ENCODE measurements around the gene MS4A15.
"Not testable (repeated sequence)": the region's sequence is repeated elsewhere in the genome, so short reads cannot be mapped to it uniquely, and the experiment has no call there.

Gene MS4A15

DNA sequence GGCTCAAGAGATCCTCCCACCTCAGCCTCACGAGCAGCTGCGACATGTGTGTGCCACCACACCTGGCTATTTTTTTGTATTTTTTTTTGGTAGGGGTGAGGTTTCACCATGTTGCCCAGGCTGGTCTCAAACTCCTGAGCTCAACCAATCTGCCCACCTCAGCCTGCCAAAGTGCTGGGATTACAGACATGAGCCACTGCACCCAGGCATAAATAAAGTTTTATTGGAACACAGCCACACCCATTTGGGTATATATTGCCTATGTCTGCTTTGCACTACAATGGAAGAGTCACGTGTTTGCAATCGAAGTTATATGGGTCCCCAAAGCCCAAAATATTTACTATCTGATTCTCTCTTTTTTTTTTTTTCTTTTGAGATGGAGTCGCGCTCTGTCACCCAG lies 1.8 kb upstream of the MS4A15 start:
- DNase-seq (ENCODE audit: low read depth, low spot score): no peak

DNA sequence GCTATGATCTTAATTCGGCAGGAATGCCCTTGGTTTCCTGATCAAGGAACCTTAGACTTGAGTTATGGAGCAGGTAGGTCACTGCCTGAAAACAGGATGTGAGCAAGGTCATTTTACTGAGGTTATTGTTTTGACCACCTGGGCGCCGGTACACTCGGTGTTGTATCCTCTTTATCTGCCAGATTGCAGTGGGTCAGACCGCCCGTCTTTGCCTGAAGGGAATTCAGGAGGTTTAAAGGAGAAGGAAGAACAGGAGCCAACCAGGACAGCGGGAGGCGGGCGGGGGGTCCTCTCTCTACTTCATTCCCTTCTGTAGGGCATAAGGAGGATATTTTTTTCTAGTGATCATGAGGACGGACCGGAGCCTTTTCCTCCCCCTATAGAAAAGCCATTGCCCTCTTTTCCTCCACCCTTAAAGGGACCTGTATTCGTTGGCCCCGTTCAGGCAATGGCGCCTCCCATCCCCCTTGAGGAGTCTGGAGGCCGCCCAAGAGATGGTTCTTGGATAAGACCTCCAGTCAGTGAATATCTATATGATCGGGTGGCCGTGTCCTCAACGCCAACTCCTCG lies 649 bp downstream of the MS4A15 start:
- no peak for DNase-seq (ENCODE audit: low read depth, low spot score)

DNA sequence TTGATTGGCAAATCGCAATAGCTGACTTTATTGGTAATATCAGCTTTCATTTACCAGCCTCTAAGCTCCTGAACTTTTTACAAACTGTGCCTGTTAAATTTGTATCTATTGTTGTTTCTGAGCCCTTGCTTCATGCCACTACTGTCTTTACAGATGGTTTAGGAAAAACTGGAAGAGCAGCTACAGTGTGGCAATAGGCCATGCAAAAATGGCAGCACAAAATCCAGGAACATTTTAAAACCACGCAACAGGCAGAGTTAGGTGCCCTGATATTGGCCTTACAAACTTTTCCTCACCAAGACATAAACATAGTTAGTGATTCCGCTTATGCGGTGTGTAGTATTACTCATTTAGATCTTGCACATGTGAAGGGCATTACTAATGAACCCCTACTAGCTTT lies 2.0 kb downstream of the MS4A15 start:
- not testable (repeated sequence) for DNase-seq (ENCODE audit: low read depth, low spot score)

DNA sequence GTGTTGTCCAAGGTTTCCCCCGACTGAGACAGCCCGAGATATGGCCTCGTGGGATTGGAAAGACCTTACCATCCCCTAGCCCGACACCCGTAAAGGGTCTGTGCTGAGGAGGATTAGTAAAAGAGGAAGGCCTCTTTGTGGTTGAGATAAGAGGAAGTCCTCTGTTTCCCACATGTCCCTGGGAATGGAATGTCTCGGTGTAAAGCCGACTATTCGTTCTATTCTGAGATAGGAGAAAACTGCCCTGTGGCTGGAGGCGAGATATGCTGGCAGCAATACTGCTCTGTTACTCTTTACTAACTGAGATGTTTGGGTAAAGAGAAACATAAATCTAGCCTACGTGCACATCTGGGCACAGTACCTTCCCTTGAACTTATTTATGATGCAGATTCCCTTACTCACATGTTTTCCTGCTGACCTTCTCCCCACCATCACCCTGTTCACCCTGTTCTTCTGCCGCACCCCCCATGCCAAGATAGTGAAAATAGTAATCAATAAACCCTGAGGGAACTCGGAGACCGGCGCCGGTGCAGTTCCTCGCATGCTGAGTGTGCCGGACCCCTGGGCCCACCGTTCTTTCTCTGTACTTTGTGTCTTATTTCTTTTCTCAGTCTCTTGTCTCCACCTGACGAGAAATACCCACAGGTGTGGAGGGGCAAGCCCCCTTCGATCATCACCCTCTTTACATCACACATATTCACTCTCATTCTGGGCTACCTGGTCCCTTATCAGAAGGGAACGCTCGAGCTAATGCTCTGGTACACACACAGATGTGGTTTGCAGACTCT lies 3.0 kb downstream of the MS4A15 start:
- not testable (repeated sequence) for DNase-seq (ENCODE audit: low read depth, low spot score)

DNA sequence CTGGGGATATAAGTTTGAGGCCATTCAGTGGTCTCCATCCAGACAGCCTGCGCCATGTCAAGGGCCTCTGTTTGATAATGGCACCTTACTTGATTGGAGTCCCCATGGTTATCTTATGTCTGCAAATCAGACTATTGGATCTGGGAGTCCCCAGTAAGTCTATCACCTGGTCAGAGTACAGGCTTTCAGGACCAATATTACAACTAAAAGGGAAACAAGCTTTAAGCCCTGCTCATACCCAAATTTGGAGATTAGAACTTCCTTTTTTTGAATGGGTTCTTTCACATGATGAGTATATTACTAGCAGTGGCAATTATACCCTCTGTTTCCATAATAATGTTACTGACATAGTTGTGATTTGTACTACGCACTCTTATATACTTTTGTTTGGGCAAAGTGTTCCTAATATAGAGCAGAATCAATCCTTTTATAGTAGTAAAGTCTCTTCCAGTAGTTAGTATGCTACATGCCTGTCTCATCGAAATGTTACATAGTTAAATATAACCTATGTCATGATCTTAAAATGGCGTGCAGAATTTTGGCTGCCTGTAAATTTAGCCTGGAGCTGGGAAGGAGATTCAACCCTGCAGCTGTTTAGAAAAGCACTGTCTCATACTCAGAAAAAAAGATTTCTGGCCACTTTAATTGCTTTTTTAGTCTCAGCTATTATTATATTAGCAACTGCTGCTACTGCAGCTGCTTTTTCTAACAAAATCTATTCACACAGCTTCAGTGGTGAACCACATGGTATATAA lies 4.9 kb downstream of the MS4A15 start:
- DNase-seq (ENCODE audit: low read depth, low spot score): no peak

DNA sequence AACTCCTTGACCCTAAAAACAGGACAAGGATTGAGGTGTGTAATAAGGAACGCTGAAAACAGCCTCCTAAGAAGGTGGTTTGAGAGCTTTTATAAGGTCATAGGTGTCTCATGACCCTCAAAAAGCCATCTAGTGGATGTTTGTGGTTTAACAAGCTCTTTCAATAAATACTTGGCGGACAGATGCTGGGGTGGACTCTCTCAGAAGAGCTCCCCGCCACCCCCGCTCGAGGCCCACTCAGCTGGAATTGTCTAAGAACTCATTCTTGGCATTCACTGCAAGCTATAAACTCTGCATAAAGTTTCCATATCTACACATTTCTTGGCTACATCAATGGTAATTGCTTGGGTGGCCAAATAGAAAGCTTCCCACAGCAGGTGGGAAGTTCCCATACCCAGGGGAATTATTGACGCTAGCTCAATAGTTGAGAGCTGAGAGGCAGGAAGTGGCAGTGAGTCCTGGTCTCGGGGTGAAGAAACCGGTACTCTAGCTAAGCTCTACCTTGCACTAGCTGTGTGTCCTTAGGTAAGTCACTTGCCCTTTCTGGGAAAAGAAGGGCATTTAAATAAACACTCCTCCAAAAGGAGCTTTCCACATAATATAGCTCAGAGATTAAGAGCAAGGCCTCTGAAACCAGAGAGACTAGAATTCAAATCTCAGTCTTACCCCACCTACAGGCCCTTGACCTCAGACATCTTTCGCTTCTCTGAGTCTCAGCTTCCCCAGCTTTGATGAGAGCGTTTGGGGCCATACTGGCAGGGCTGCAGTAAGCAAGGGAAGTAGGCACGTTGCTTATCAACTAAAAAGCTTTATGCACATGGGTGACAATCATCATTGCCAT lies 6.4 kb downstream of the MS4A15 start:
- DNase-seq (ENCODE audit: low read depth, low spot score): no peak

DNA sequence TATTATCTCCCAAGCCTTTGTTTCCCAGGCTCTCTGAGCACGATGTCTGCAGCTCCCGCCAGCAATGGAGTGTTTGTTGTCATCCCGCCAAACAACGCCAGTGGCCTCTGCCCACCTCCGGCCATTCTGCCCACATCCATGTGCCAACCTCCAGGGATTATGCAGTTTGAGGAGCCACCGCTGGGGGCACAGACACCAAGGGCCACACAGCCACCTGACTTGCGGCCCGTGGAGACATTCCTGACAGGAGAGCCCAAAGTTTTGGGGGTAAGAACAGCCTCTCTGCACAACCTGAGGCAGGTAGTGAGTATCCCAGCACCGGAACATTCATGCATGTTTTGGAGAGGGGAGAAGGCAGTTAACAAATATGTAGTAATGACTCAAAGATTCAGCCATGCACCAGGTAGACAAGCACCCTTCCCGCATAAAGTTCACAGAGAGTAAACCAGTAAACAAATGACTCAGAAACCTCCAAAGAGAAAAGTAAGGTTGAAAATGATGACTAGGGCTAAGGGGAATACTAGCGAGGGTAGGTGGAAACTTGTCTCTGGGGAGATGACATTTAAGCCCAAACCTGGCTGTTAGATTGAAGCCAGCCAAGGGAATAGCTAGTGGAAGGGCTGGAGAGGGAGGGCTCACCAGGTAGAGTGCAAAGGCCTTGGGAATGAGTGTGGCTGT lies 7.2 kb downstream of the MS4A15 start:
- DNase-seq (ENCODE audit: low read depth, low spot score): no peak

DNA sequence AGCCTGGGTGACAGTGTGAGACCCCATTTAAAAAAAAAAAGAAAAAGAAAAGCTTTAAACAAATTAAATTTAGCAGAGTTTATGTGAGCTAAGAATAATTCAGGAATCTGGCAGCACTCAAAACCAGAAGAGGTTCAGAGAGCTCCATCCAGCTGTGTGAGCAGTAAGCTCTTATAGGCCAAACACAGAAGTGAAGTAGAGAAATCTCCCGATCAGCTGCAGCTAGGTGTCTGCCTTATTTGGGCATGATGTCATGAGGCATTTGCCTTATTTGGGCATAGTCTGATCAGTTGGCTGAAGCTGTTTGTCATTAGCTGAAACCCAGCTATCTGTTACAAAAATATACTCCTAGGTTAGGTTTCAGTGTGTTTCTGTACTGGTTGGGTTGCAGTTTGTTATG lies 8.2 kb downstream of the MS4A15 start:
- DNase-seq (ENCODE audit: low read depth, low spot score): no peak

DNA sequence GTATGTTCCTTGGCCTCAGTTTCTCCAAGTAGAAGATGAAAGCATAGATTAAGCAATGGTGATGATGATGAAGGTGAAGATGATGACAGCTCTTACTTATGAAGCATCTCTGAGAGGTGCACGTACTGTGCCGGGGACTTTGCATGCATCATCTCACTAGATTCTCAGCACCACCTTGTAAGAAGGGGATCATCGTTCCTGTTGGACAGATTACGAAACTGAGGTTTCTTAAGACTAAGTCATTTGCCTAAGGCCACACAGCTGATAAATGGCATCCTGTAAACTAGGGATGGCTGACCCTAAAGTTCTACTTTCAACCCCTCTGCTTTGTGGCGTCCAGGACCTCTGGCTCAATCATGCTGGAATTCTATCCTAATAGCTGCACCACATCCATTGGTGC lies 8.7 kb downstream of the MS4A15 start:
- DNase-seq (ENCODE audit: low read depth, low spot score): no peak

DNA sequence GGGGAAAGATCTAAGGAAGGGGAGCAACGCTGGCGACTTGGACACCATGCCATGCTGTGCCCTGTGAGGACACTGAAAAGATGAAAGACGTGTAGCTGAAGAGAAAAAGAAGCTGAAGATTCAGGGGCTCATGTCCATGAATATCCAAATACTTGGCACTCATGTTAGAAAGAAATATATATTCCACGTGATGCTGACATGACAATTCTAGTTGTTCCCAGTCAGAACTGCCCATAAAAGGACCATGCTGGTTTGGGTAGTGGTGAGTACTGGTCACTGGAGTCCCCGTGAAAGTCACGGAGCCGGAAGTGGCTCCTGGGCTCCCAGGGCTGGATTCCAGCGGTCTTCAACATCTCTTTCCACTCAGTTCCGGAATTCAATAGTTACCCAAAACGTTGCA lies 9.9 kb downstream of the MS4A15 start:
- no peak for DNase-seq (ENCODE audit: low read depth, low spot score)

DNA sequence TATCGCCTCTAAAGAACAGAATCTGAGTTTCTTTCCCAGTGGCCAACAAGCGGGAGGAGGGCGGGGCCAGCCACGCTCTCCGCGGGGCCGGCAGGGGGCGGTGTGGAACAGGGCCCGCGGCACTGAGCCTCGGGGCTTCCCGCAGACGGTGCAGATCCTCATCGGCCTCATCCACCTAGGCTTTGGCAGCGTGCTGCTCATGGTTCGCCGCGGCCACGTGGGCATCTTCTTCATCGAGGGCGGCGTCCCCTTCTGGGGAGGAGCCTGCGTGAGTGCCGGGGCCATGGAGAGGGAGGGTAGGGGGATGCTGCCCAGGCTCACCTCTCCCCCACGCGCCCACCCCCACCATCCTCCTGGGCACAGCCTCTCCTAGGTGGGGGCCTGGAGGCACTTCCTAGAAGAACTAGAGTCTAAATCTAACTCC lies 10.7 kb downstream of the MS4A15 start:
- no peak for DNase-seq (ENCODE audit: low read depth, low spot score)

DNA sequence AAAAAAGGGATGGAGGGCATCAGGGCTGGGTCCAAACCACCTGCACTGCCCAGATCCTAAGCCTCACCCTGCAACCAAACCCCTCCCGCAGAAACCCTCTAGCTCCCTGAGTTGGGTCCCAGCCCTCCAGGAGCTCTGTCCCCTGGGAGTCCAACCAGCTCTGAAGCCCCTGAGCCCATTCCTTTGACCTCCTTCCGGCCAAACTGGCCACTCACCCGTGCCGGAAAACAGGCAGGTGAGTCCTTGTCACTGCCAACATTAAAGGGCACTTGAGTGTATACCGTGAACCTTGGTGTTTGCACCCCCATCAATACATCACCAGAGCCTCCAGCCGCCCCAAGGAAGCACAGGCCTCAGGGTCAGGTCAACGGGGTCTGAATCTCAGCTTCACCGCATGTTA lies 11.5 kb downstream of the MS4A15 start:
- DNase-seq (ENCODE audit: low read depth, low spot score): no peak

DNA sequence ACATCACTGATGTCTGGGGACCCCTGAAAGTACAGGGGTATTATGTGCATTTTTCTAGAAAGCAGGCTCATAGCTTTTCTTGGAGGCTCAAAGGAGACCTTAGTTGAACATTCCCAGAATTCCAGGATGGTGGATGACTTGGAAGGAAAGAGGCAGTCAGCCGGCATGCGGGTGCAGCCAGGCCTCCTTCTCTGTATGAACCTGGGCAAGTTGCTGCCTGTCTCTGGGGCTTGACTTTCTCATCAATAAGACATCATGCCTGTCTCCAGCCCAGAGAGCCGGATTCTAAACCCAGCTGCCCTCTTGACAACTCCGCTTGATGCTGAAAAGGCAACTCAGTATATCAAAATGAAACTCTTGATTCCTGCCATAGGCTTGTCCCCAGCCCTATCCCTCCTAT lies 12.6 kb downstream of the MS4A15 start:
- DNase-seq (ENCODE audit: low read depth, low spot score): no peak

DNA sequence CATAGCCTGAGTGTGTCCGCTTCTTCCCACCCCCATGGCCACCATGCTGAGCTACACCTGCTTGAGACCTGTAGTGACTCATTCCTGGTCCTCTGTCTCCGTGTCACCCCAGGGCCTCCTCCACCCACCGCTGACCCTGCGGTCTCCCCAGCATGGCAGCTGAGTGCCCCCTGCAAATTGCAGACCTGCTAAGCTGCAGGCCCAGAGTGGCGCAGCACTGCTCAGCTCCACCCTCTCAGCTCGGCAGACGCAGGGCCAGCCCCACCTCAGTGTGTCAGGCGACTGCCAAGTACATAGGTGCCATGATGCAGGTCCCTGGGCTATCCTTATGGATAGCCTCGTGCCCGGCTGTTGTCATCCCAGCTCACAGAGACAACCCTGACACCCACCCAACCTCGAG lies 13.1 kb downstream of the MS4A15 start:
- no peak for DNase-seq (ENCODE audit: low read depth, low spot score)

DNA sequence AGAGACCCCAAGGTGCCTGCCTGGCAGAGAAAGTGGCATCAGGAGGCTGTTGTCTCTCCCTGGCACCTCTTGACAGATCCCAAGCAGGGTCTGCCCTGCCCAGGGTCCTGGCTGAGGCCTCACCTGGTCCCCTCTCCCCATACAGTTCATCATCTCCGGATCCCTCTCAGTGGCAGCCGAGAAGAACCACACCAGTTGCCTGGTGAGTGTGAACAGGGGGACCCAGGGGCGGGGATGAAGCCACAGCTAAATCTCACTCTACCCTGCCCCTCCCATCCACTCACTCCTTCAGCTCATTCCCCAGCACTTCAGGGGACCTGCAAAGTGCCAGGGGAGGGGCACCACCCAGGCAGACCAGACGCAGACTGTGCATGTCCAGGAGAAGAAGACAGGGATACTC lies 14.5 kb downstream of the MS4A15 start:
- no peak for DNase-seq (ENCODE audit: low read depth, low spot score)

DNA sequence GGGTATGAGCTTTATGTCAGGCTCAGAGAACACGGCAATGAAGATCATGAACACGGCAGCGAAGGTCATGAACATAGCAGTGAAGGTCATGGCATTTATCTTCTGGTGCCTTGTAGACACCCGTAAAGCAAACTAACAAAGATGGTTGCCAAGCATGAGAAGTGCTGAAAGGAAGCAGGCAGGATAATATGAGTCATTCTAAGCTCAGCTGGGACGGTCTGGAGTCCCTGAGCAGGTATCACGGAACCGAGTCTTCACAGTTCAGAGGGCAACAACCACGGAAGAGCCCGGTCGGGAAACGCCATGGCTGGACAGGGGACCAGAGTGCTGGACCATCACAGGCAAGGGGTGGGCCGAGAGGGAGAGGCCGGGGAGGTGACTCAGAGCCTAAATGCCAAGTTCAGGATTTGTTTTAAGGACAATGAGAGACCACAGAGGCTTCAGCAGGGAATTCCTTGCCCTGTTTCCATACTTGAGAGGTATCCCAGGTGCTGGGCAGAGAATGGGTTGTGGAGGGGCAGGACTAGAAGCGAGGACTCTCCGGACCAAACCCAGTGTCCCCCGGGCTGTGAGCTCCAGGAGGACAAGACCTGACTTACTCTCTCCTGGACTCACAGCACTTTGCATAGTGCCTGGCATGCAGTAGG lies 15.3 kb downstream of the MS4A15 start:
- DNase-seq (ENCODE audit: low read depth, low spot score): no peak

DNA sequence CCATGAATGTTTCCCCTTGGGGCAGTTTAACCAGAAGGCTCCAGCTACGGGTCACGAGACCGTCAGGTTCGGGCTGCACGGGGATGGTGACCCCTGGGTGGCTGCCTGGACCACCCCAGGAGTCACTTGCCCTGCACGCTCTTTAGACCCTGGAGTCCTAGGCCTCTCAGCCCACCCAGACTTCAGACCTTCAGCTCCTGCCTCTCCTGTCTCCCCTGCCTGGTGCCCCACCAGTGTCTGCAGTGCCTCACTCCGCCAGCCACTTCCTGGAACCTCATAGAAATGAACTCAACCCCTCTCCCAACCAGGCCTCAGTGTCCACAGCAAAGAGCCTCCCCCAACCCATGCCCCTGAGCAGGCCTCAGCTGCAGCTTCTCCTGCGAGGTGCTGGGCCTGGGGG lies 16.0 kb downstream of the MS4A15 start:
- no peak for DNase-seq (ENCODE audit: low read depth, low spot score)

DNA sequence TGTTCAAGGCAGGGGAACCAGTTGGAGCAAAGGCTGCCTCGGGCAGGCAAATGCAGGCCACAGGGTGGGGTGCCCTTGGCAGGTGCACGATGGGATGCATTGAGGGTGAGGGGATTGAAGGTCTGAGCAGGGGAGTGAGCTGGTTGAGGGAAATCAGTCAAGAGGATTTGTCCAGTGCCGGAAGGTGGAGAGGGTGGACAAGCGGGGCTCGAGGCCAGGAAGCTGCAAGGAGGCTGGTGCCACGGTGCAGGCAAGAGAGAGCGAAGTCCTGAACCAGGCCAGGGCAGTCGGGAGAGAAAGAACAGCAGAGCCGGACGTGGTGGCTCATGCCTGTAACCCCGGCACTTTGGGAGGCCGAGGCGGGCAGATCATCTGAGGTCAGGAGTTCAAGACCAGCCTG lies 18.1 kb downstream of the MS4A15 start:
- no peak for DNase-seq (ENCODE audit: low read depth, low spot score)

DNA sequence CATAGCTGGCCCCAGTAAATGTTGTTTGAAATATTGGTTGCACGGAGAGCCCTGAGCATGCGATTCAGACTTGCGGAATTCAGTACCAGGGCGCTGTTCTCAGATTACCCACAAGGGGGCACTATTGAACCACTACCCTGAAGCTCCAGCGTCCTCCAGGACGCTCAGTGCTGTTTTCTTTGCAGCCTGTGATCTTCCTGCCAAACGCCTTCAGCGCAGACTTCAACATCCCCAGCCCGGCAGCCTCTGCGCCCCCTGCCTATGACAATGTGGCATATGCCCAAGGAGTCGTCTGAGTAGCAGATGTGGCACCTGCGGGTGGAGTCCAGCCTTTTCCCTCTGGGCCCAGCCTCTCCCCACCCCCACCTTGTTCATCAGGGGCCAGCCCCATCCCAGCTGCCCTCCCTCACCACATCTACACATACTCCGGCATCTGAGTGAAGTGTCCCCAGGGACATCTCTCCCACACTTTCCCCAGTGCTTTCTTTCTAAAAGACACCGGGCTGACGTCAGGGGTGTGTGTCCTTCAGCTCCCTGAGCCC lies 18.8 kb downstream of the MS4A15 start:
- DNase-seq (ENCODE audit: low read depth, low spot score): peak; percentile 85

DNA sequence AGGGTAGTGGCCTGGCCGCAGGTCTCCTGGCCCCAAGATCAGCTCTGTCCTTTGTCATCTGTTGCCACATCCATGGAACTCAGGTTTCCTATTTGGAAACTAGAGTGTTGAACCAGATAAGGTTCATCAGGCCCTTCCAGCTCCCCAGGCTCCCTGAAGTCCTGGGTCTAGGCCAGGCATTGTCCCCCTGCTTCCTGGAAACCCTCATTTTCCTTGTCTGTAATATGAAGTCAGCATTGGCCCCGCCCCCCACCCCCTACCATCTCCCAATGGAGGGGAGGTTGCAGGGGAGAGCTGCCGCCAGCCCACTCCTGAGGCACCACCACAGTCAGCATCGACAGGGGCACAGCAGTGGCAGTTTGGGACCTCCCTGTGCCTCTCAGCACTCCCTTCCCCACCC lies 19.5 kb downstream of the MS4A15 start:
- no peak for DNase-seq (ENCODE audit: low read depth, low spot score)

DNA sequence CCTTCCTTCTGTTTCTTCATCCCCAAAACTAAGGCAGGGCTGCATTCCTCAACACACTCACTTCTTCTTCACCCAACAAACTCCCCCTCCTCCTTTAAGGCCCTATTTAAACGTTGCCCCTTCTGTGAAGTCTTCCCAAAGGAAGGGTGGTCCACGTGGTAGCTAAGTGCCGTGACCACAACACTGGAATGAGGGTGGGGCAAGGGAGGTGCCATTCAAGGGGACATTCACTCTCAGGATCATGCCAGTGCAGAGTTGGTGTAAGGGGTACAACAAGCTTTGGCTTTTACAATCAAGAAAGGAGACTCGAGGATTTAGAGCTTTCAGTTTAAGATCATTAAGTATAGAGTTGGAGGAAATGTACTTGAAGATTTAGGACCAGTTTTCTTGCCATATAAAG lies 20.4 kb downstream of the MS4A15 start:
- DNase-seq (ENCODE audit: low read depth, low spot score): no peak
